HG02981 (cell line): ENCODE measurements around the gene ZHX3.
"Not testable (repeated sequence)": the region's sequence is repeated elsewhere in the genome, so short reads cannot be mapped to it uniquely, and the experiment has no call there.

Experiments used
- ATAC-seq: cut with Tn5 transposase; IDR thresholded peaks from one replicate; pipeline ENCODE4 v1.9.1; 2021; ENCODE audit warnings: mild to moderate bottlenecking, moderate library complexity; ENCODE audit not compliant: unreplicated experiment

The ZHX3 gene

DNA sequence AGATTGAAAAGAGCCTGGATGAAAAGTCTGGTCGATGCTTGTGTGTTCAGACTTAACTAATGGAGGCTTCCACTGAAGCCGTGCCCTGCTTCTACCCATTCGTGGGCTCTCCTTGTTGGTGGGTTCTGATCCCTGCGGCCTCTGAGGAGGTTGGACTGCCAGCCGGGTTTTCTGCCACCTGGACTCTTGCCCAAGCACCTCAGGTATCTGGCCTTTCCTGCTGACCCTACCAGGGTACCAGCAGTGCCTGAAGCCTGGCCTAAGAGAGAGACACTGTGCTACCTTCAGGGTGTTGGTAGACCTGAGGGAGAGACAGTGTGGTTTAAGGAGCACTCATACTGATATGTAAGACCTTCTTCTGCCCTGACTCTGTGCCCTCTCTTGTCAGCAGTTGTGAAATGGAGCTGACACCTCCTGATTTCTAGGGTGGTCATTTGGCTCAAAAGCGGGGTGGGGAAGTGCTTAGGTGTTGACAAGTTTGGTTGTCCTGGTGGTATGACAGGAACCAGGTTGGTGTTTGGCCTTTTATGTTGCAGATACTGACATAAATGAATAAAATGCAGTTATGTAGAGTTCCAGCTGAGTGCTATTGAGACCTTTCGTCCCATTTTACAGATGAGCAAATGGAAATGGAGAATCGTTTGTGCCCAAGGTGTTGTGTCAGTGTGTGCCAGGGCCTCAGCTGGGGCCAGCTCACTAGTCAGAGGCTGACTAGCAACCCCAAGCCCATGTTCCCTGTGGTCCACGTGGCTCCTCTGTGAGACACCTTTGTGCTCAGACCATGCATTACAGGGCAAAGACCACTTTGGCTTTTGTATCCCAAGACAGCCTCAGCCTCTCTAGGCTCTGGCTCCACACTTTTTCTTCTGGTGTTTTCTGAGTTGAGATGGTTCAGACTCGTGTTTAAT, 177.1 kb downstream of the ZHX3 start:
- ATAC-seq: no peak

DNA sequence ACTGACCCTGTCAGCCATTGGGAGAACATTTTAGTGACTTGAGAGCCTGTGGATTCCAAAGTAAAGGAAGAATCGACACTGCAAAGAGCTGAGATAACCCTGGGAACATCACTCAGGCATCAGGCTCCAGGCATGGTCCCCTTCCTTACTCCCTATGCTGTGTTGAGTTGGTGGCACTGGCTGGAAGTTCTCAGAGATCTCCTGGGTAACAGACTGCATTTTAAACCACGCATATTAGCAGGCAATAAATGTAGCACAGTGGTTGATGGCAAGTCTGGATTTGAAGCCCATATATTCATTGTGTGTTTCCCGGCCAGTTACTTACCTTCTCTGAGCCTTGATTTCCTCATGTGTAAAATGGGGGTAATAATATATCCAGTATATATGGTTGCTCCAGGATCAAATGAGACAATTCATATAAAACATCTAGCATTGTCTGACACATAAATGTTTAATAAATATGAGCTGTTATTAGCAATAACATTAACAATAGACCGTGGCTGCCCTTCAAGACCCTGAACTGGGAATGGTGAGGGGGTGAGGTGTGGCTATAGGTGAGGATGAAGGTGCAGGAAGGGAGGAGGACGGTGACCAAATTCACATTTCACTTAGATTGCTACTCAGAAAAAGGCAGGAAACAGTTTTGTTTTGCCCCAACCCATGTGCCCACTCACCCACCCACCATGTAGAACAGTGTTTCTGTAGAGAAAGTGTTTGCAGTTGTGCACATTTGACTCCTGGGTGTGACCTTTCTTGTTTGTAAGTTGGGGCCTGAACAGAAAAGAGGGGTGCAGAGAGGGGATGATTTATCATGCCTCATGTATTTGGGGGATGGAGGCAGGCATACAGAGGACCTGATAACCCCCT, 178.1 kb downstream of the ZHX3 start:
- no peak for ATAC-seq

DNA sequence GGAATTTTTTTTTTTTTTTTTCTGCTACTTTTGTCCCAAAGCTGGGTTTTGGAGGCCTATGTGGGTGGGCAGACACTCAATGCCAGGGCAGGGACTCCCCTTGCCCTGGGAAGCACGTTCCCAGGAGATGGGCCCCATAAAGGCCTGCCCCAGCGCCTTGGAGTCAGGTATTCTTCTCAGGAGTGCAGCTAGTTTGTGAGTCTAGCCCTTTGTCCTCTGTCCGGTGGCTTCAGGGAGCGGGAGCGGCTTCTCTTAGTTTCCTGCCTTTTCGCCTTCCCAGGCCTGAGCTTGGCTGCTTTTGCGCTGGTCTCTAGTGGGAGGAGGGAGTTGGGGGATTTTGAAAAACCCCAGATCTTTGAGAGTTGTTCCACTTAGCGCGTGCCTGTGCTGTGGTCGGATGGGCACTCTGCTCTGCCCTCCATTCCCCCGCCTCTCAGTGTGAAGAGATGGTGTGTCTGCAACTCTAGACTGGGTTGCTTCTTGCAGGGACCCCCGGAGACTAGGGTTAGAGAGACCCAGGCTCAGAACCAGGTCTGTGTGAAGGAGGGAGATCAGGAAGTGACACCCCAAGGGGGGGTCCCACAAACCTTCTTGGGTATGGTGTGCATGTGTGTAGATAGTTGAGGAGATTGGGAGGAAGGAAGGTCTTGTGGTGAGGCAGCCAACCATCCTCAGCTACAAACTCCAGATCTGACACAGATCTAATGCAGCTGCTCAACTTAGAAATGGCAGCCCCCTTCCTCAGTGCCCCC, 178.9 kb downstream of the ZHX3 start:
- no peak for ATAC-seq

DNA sequence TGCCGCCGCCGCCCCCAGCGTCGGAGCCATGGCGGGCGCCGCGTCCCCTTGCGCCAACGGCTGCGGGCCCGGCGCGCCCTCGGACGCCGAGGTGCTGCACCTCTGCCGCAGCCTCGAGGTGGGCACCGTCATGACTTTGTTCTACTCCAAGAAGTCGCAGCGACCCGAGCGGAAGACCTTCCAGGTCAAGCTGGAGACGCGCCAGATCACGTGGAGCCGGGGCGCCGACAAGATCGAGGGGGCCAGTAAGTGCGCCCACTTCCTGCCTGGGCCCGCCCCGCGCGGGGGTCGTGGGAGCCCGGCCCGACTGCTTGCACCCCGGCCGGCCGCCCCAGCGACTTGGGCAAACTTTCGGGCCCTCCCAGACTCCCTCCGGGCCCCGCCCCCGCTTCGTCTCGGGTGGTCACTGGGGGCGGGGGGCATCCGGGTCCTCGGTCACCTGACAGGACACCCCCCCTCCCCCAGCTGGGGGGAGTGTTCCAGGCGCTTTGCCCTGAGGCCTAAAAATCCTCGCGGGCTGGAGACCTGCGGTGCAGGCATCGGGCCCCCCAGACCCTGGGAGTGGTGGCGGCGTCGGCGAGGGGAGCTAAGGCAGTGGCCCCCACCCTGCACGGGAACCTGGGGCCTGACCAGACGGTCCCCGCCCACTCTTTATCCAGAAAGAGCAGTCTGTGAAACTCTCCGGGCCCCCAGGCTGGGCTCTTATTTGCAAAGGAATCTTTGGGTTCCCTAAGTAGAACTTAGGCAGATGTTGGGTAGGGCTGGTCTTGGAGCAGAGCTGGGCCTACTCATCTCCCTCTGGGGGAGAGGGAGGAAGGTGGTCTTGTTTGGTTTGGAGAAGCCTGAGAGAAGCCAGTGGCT, 179.7 kb downstream of the ZHX3 start:
- ATAC-seq: peak; percentile 20

DNA sequence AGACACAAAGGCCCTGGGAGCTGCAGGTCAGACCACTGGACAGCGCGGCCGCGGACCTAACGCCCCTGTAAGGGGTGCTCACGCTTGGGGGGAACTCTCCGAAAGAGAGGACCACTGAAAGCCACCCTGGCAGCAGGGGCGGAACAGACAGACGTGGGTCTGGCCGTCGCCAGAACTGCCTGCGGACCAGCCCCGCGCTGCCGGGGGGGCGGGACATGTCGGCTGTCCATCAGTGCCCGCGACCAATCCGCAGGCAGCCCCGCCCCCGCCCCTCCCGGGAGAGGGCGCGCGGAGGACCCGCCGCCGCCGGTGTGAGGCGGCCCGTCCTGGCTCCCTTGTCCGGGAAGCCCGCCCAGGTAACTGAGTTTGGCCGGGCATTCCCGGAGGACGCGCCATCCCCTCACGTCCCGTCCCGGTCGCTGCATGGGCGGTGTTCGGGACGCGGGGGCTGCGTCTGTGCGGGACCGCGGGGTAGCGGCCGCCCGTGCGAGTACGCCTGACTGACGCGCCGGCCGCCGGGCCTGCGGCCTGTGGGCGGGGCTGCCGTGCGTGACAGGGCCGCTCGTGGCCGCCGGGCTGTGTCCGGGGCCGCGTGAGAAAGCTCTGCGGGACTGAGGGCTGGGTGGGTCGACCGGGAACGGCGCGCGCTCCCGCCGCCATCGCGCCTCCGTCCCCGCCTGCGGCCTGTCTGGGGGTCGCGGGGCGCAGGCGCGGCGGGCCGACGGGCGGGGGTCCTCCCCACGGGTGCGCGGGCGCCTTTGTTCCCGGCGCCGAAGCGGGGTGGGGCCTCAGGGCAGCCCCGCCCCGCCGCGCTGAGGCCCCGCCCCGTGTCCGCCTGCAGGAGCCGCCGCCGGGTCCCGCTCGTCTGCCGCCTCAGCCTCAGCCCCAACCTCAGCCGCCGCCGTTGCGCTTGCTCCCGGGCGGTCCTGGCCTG, 180.6 kb downstream of the ZHX3 start, which contains the start of gene PLCG1:
TSS of gene PLCG1 (plus strand) at position 864 of the 934 bp plus-strand sequence. CDS start 99 bp downstream, outside the sequence.
- peak; percentile 55 for ATAC-seq

DNA sequence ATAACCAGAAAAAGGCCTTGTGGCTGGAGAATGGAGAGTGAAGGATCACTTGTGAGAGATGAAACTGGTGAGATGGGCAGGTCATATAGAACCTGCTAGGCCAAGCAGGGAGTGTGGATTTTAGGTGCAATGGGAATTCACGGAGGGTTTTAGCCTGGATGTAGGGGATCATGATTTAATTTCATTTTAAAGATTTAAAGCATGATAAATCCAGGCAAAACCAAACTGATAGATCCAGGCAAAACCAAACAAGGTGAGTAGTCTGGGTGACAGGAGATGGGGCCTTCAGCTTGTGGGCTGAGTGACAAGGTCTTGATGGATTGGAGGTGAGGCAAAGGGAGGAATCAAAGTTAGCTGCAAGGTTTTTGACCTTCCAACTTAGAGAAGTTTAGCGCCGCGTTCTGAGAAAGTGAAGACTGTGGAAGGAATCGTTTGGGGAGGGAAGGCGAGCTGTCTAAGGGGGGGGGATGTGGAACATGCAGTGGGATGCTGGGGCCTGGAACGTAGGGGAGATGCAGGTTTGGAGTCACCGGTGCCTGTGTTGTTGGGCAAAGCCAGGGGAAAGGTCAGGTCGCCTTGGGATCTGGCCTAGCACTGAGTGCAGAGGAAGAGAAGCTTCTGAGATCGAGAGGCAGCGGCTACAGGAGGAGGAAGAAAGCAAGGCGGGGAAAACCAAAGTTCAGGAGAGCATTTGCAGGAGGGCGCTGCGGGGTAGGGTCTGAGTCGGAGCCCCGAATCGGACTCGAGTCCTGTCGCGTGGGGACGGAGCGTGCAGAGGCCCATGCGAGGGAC, 181.4 kb downstream of the ZHX3 start:
- no peak for ATAC-seq

DNA sequence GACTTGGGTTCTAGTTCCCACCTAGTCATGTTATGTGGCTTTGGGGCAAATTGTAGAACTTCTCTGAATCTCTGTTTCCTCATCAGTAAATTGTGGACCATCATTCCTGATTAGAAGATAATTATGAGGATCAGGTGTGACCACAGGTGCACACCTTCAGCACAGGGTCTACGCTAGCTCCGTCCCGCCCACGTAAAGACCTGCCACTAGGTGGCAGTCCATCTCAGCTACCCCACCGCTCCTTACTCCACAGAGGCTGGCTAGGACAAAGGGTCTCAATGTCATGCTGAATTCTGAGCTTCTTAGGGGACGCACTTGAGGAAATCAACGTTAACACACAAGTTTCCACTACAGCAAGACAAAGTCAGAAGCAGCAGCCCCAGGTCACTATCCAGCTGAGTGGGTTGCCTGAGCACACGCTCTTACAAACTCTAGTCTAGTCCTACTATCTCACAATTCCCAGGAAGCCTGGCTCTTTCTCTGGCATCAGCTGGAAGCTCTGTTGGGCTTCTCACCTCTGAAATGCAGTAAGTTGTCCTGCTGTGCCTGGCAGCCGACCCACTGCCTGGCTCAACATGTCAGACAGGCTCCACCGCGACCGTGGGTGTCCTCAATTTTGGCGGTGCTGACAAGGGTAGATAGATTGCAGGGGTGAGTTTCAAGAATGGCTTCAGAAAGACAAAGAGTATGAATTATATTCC, 182.2 kb downstream of the ZHX3 start:
- no peak for ATAC-seq

DNA sequence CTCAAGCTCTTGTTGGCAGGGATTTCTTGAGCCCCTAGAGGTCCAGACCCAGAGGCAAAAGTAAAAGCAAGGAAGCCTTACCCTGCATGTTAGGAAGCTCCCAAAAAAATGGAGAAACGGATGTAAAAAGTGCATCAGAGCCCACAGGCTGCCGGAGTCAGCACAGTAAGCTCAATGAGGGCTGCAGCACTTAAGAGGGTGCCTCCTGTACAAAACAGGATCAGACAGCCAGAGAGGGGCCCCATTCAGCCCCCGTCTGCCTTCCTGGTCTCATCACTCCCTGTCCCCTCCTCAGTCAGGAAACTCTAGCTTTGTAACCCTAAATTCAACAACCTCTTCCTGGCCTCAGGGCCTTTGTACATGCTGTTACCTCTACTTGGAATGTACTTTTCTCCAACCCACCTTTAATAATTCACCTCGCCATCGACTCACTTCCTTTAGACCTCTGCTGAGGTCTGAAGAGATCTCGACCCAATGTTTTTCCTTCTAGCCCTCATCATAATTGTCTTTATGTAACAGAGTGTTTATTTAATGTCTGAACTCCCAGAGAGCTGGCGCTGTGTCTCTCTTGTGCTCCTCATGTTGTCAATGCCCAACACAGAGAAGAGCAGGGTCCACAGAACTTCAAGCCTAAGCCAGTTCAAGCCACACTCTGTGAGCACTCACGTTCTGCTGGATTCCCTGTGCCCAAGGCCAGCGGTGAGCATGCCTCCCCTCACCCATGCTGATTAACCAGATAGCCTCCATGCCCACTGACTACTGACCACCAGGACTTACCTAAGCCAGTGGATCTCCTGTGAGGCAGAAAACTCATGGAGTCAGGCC, 183.0 kb downstream of the ZHX3 start:
- ATAC-seq: no peak

DNA sequence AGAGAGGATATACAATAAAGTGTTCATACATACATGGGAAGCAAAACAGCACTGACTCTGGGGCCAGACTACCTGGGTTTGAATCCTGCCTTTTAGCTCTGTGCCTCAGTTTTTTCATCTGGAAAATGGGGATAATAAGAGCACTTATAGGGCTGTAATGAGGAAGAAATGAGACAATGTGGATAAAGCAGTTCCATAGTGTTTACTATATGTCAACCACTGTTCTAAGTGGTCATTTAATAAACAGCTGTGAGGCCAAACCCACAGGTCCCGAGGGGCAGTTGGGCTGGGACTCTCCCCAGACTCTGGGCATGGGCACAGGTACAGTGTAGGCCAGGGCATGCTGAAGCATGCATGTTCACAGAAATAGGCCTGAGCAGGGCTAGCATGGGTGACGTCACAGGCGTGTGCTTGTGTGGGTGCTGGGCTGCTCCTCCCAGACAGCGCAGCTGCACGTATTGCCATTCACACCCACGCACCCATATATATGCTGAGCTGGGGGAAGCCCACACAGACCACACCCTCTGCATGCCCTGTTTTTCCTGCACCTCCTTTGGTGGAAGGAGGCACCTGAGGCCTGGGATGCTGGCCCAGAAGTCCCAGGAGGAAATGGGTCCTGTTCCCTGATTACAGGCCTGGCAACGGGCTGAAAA, 183.7 kb downstream of the ZHX3 start:
- peak; percentile 22 for ATAC-seq

DNA sequence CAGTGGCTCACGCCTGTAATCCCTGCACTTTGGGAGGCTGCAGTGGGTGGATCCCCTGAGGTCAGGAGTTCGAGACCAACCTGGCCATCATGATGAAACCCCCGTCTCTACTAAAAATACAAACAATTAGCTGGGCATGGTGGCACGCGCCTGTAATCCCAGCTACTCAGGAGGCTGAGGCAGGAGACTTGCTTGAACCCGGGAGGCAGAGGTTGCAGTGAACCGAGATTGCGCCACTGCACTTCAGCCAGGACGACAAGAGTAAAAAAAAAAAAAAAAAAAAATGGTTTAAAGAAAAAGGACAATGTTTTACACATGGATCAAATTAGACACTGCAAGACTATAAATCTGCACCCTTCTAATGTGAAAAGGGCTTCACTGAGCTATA, 185.1 kb downstream of the ZHX3 start:
- not testable (repeated sequence) for ATAC-seq

DNA sequence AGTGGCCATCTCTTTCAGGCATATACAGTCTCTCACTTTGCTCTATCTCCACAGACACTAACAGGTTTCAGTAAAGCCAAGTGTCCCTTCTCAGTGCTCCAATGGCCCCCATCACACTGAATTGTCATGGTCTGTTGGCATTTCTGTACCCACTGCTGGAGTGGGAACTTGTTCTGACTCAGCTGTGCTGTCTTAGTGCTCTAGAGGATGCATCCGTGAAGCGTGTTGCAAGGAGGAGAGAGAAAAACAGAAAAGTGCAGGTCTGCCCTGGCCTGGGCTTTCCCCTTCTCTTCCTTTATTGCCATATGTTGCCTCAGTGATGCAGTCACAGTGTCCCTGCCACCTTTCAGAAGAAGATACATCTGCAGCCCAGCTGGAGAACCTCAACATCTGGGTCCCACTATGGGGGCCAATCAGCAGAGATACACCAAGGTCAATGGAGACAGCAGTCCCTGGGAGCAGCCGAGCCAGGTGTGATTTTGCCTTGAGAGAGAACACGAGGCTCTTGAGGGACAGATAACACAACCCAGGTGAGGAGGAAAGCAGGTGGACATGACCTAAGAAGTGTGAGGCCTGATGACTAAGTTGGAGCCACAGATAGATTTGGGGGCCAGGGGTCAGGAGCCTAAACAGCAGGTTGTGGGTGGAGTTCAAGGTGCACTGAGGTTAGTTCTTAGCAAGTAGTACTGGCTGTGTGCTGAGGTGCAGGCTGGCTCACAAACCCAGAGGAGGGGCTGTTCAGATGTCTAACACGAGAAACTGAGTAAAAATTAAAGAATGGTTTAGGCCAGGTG, 185.7 kb downstream of the ZHX3 start:
- ATAC-seq: no peak
